KMS-11 (cell line): ENCODE results near the gene GARNL3.

Source experiments
- H2AFZ ChIP-seq: fragments of 200-600 bp; sonication (generic); 2 replicates; pipeline ENCODE4 v1.6.1; 2016; ENCODE audit warnings: antibody characterized with exemption, mixed run types, low read depth
- H3K27ac ChIP-seq: fragments of 200-600 bp; sonication (generic); 2 replicates; pipeline ENCODE4 v1.6.1; 2016; ENCODE audit warnings: mild to moderate bottlenecking, mixed run types
- H3K27me3 ChIP-seq: fragments of 200-600 bp; sonication (generic); 2 replicates; pipeline ENCODE4 v1.6.1; 2017; ENCODE audit warnings: mild to moderate bottlenecking, low read depth, mixed run types, moderate library complexity; ENCODE audit not compliant: insufficient read depth
- H3K36me3 ChIP-seq: fragments of 200-600 bp; sonication (generic); 2 replicates; pipeline ENCODE4 v1.6.1; 2017; ENCODE audit warnings: mild to moderate bottlenecking, mixed run types; ENCODE audit not compliant: insufficient read depth
- H3K4me1 ChIP-seq: fragments of 200-600 bp; sonication (generic); 2 replicates; pipeline ENCODE4 v1.6.1; 2016; ENCODE audit warnings: mild to moderate bottlenecking, low read depth, mixed run types; ENCODE audit not compliant: poor library complexity, severe bottlenecking
- H3K4me2 ChIP-seq: fragments of 200-600 bp; sonication (generic); 2 replicates; pipeline ENCODE4 v1.7.0; 2016; ENCODE audit warnings: mild to moderate bottlenecking, mixed run types
- H3K4me3 ChIP-seq: fragments of 200-600 bp; sonication (generic); IDR thresholded peaks from 2 replicates; pipeline ENCODE4 v1.6.1; 2017; ENCODE audit warnings: low read depth, low read length, mixed read lengths; ENCODE audit not compliant: insufficient read depth
- H3K79me2 ChIP-seq: fragments of 200-600 bp; sonication (generic); 2 replicates; pipeline ENCODE4 v1.6.1; 2016; ENCODE audit warnings: low read depth, mixed run types; ENCODE audit not compliant: insufficient read depth
- H3K9ac ChIP-seq: fragments of 200-600 bp; sonication (generic); 2 replicates; pipeline ENCODE4 v1.6.1; 2016; ENCODE audit warnings: mild to moderate bottlenecking, mixed run types
- H4K20me1 ChIP-seq: fragments of 200-600 bp; sonication (generic); 2 replicates; pipeline ENCODE4 v1.6.1; 2016; ENCODE audit warnings: mild to moderate bottlenecking, mixed run types; ENCODE audit not compliant: insufficient read depth
- CTCF ChIP-seq: fragments of 200-600 bp; sonication (generic); conservative IDR thresholded peaks from 2 replicates; pipeline ENCODE4 v1.6.1; 2017; ENCODE audit warnings: low read depth, mild to moderate bottlenecking, antibody characterized with exemption, low read length, moderate library complexity, mixed read lengths

The GARNL3 gene

GRCh38 chr9:127280880-127281660 lies 16.5 kb downstream of the GARNL3 start:
- TF ChIP-seq CTCF: no peak
- no peaks in the 10 kb centered on the region for H3K36me3 ChIP-seq
- no peak overlapping the region for H3K4me3 ChIP-seq
- H3K4me2 ChIP-seq: no peak overlapping the region
- no peak overlapping the region for H3K27ac ChIP-seq
- H3K4me1 ChIP-seq: no peaks in the 10 kb centered on the region
- H3K9ac ChIP-seq: no peak overlapping the region
- H3K79me2 ChIP-seq: no peaks in the 10 kb centered on the region
- no peaks in the 10 kb centered on the region for H3K27me3 ChIP-seq
- no peak overlapping the region for H2AFZ ChIP-seq
- H4K20me1 ChIP-seq: no peaks in the 10 kb centered on the region

- H3K36me3 ChIP-seq: no peaks in the 10 kb centered on the region
- no peaks in the 10 kb centered on the region for H4K20me1 ChIP-seq
- H3K9ac ChIP-seq: no peak overlapping the region
- no peak overlapping the region for H3K4me2 ChIP-seq
- H3K27me3 ChIP-seq: no peaks in the 10 kb centered on the region
- no peaks in the 10 kb centered on the region for H3K79me2 ChIP-seq
- H2AFZ ChIP-seq: no peak overlapping the region
- H3K27ac ChIP-seq: no peak overlapping the region
- TF ChIP-seq CTCF: no peak
- no peak overlapping the region for H3K4me3 ChIP-seq
- H3K4me1 ChIP-seq: no peaks in the 10 kb centered on the region
Observed at GRCh38 chr9:127281891-127282290, 17.3 kb downstream of the GARNL3 start.

GRCh38 chr9:127282611-127283010 lies 18.0 kb downstream of the GARNL3 start:
- no peak for TF ChIP-seq CTCF
- Histone ChIP-seq H3K36me3 (no peaks in the 10 kb centered on the region), H3K27me3 (no peaks in the 10 kb centered on the region), H3K4me2 (no peak overlapping the region), H2AFZ (no peak overlapping the region), H3K4me1 (no peaks in the 10 kb centered on the region), H3K9ac (no peak overlapping the region), H3K27ac (no peak overlapping the region), H3K4me3 (no peak overlapping the region), H3K79me2 (no peaks in the 10 kb centered on the region), H4K20me1 (no peaks in the 10 kb centered on the region)

GRCh38 chr9:127283135-127283534 lies 18.6 kb downstream of the GARNL3 start:
- Histone ChIP-seq H3K27me3 (no peaks in the 10 kb centered on the region), H3K36me3 (no peaks in the 10 kb centered on the region), H3K79me2 (no peaks in the 10 kb centered on the region), H3K9ac (no peak overlapping the region), H3K27ac (no peak overlapping the region), H3K4me1 (no peaks in the 10 kb centered on the region), H3K4me2 (no peak overlapping the region), H2AFZ (no peak overlapping the region), H4K20me1 (no peaks in the 10 kb centered on the region), H3K4me3 (no peak overlapping the region)
- TF ChIP-seq CTCF: no peak
